HEK293 (cell line): ENCODE measurements around the gene FADS3.

Experiments used
- ATF2 ChIP-seq: fragments of 450-650 bp; formaldehyde crosslinking; IDR thresholded peaks from 2 replicates; pipeline ENCODE4 v1.5.1; 2016; ENCODE audit warnings: missing biosample characterization, missing genetic modification characterization, low read depth
- CTCF ChIP-seq: fragments of 450-650 bp; formaldehyde crosslinking; IDR thresholded peaks from 2 replicates; pipeline ENCODE4 v1.5.1; 2016; ENCODE audit warnings: missing biosample characterization, missing genetic modification characterization
- GFI1B ChIP-seq: fragments of 450-650 bp; formaldehyde crosslinking; IDR thresholded peaks from 2 replicates; pipeline ENCODE4 v1.5.1; 2016; ENCODE audit warnings: missing biosample characterization, missing genetic modification characterization
- ZBTB21 ChIP-seq: fragments of 450-650 bp; formaldehyde crosslinking; IDR thresholded peaks from 2 replicates; pipeline ENCODE4 v1.5.1; 2017; ENCODE audit warnings: missing biosample characterization, missing genetic modification characterization
- ZNF266 ChIP-seq: fragments of 450-650 bp; formaldehyde crosslinking; IDR thresholded peaks from 2 replicates; pipeline ENCODE4 v1.5.1; 2016; ENCODE audit warnings: missing biosample characterization, missing genetic modification characterization, low read depth
- ZNF335 ChIP-seq: fragments of 450-650 bp; formaldehyde crosslinking; conservative IDR thresholded peaks from 2 replicates; pipeline ENCODE4 v1.5.1; 2016; ENCODE audit warnings: missing biosample characterization, missing genetic modification characterization
- ZNF664 ChIP-seq: fragments of 450-650 bp; formaldehyde crosslinking; IDR thresholded peaks from 2 replicates; pipeline ENCODE4 v1.5.1; 2016; ENCODE audit warnings: missing biosample characterization, missing genetic modification characterization
- ZNF701 ChIP-seq: fragments of 450-650 bp; formaldehyde crosslinking; IDR thresholded peaks from 2 replicates; pipeline ENCODE4 v1.5.1; 2016; ENCODE audit warnings: missing biosample characterization, missing genetic modification characterization

- no peak; the same call in 1 of the 2 replicates for TF ChIP-seq ZNF335
- no peak for TF ChIP-seq ZBTB21
- TF ChIP-seq CTCF (tag by site-specific recombination), result 0 out of 2 replicates have a peak, but pooled peaks have one; percentile 8
- no peak for TF ChIP-seq ATF2 (tag by site-specific recombination)
- TF ChIP-seq GFI1B (tag by site-specific recombination), result no peak
- TF ChIP-seq ZNF664 (tag by site-specific recombination), result no peak
- TF ChIP-seq ZNF266 (tag by site-specific recombination), result no peak
- TF ChIP-seq ZNF701 (tag by site-specific recombination), result no peak
Observed at GRCh38 chr11:61826930-61827570, 64.3 kb downstream of the FADS3 start.
